Lower leg skin (tissue), 4 donors: Measurements from ENCODE around the gene ATP4B. TPM values are rescaled to one million over a fixed set of nuclear protein-coding genes. Genes with fewer than 3 reads are reported as not detected.

ENCODE experiments used
- DNase-seq, 2 donors: peaks; one replicate each; pipeline ENCODE4 v3.0.0-alpha.2; 2019; ENCODE audit warnings: low spot score in 2 of 2
- H3K4me3 ChIP-seq: fragments of 200-600 bp; sonication (generic); 2 replicates; pipeline ENCODE4 v1.5.1; 2017; ENCODE audit warnings: mild to moderate bottlenecking, low read depth; ENCODE audit not compliant: poor library complexity, severe bottlenecking
- POLR2A ChIP-seq, 2 donors: fragments of 450-650 bp; IDR thresholded peaks; one replicate each; pipeline ENCODE4 v1.6.1; 2016 to 2017; ENCODE audit warnings: antibody characterized with exemption in 2 of 2, mild to moderate bottlenecking in 1 of 2, moderate library complexity in 1 of 2
- WGBS, 2 donors: methylation state at CpG; one replicate each; pipeline ENCODE4 v1.1.5; 2018; 5-methylcytosine and 5-hydroxymethylcytosine counted together
- intact Hi-C: fragments of 100-400 bp; cut with DNase I; formaldehyde crosslinking; loops from one replicate; pipeline ENCODE4 v1.15.0; 2023; ENCODE audit warnings: low total_unique reads
- total RNA-seq, 4 donors: library from RNA; depleted of rRNA; stranded (reverse); fragments of >200 nt; gene quantifications; one replicate each; pipeline ENCODE4 v1.1.0, GENCODE V29; 2016
- TF ChIP-seq, protein P1 (sequence below), 3 donors: fragments of 450-650 bp; IDR thresholded peaks; one replicate each; pipeline ENCODE4 v1.5.1; 2016; ENCODE audit warnings: antibody characterized with exemption in 3 of 3, mild to moderate bottlenecking in 3 of 3, moderate library complexity in 2 of 3

The ATP4B gene
- total RNA-seq, 4 donors from 2014 or later, result not detected

- intact Hi-C loops, result no loop called here
- TF ChIP-seq POLR2A (IDR thresholded peaks at IDR 0.05), result no peak
- TF ChIP-seq, protein P1, sequence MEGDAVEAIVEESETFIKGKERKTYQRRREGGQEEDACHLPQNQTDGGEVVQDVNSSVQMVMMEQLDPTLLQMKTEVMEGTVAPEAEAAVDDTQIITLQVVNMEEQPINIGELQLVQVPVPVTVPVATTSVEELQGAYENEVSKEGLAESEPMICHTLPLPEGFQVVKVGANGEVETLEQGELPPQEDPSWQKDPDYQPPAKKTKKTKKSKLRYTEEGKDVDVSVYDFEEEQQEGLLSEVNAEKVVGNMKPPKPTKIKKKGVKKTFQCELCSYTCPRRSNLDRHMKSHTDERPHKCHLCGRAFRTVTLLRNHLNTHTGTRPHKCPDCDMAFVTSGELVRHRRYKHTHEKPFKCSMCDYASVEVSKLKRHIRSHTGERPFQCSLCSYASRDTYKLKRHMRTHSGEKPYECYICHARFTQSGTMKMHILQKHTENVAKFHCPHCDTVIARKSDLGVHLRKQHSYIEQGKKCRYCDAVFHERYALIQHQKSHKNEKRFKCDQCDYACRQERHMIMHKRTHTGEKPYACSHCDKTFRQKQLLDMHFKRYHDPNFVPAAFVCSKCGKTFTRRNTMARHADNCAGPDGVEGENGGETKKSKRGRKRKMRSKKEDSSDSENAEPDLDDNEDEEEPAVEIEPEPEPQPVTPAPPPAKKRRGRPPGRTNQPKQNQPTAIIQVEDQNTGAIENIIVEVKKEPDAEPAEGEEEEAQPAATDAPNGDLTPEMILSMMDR (IDR thresholded peaks at IDR 0.05), result no peak
- DNase-seq, result no peak
- H3K4me3 ChIP-seq, result no peak overlapping the region
- 95 to 96% methylated on average over 38 of the region's 38 CpGs for WGBS, 2 donors
Measured at GRCh38 chr13:113632706-113633484, 25.1 kb downstream of the ATP4B start.

- WGBS, 2 donors, result 95 to 98% methylated on average over 35 to 42 of the region's 42 CpGs
- no peak for DNase-seq
- no peak overlapping the region for H3K4me3 ChIP-seq
- intact Hi-C loops, result no loop called here
- TF ChIP-seq POLR2A (IDR thresholded peaks at IDR 0.05), result no peak
- TF ChIP-seq, protein P1 (IDR thresholded peaks at IDR 0.05), result no peak
Measured at GRCh38 chr13:113631341-113632095, 26.5 kb downstream of the ATP4B start.

- no peak overlapping the region for H3K4me3 ChIP-seq
- no peak for TF ChIP-seq POLR2A (IDR thresholded peaks at IDR 0.05)
- TF ChIP-seq, protein P1 (IDR thresholded peaks at IDR 0.05), result no peak
- intact Hi-C loops, result no loop called here
- WGBS, 2 donors, result 91 to 94% methylated on average over 6 of the region's 6 CpGs
- DNase-seq, result no peak
Measured at GRCh38 chr13:113630804-113631203, 27.2 kb downstream of the ATP4B start.

DNA sequence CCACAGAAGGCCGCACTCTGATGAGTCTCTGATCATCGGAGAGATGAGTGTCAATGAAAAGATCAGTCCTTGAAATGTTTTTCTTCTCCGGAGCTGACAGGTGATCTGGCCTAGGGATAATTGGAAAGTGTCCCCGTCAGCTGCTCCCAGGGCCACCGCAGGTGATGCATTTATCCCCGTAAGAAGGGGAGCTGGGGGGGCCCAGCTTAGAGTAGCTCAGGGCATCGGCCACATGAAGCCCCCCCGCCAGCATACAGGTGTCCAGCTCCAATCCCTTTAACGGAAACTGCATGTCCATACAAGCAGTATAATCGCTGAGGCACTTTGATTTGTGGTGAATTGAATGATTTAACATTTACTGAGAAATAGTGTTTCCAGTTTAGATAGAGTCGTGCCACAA lies 27.7 kb downstream of the ATP4B start:
- no peak for TF ChIP-seq POLR2A (IDR thresholded peaks at IDR 0.05)
- TF ChIP-seq, protein P1 (IDR thresholded peaks at IDR 0.05), result no peak
- WGBS, 2 donors, result 84 to 85% methylated on average over 11 of the region's 11 CpGs
- no peak for DNase-seq
- no peak overlapping the region for H3K4me3 ChIP-seq
- intact Hi-C loops, result no loop called here

DNA sequence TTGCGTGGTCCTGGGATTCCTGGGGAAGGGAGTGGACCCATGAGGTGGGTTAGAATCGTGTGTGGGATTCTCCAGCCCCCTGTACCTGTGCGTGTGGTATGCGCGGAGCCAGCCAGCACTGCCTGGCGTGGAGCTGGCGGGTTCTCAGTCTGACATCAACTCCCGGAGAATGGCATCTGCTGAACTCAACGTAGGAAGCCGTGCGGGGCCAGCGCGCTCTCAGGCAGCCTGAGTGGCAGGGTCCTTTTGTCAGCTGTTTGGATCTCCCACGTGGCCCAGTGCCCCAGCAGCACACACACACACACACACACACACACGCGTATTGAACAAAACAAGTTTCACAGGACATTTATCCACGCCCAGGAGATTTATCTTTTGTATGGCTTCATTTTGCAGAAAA lies 28.1 kb downstream of the ATP4B start:
- 91 to 94% methylated on average over 17 of the region's 17 CpGs for WGBS, 2 donors
- no peak for TF ChIP-seq POLR2A (IDR thresholded peaks at IDR 0.05)
- TF ChIP-seq, protein P1 (IDR thresholded peaks at IDR 0.05), result no peak
- intact Hi-C loops, result no loop called here
- no peak overlapping the region for H3K4me3 ChIP-seq
- DNase-seq, result no peak
